SKM-1 treated with dmso at 0.1 percent for 144 hours (cell line): ENCODE measurements around the gene P2RX2.

Experiments
- DNase-seq: peaks from one replicate; lab custom pipeline; 2025; ENCODE audit not compliant: unreplicated experiment; lab: John Stamatoyannopoulos, UW

P2RX2 gene

GRCh38 chr12:132618683-132619043, at the start of gene P2RX2:
Gene P2RX2, plus strand, starts transcription at chr12:132618776. Its CDS starts 41 bp downstream, at chr12:132618817.
- DNase-seq, result no peak

GRCh38 chr12:132568826-132569480, 49.6 kb upstream of the P2RX2 start:
- no peak for DNase-seq

GRCh38 chr12:132569856-132570480, 48.6 kb upstream of the P2RX2 start:
- no peak for DNase-seq

- DNase-seq, result no peak
These were observed 47.9 kb upstream of the P2RX2 start for GRCh38 chr12:132570635-132571034.

GRCh38 chr12:132571051-132571450, 47.5 kb upstream of the P2RX2 start:
- no peak for DNase-seq

GRCh38 chr12:132571598-132571997, 47.0 kb upstream of the P2RX2 start:
- no peak for DNase-seq

GRCh38 chr12:132572106-132572505, 46.5 kb upstream of the P2RX2 start:
- no peak for DNase-seq

GRCh38 chr12:132572801-132573760, 45.5 kb upstream of the P2RX2 start:
- no peak for DNase-seq

GRCh38 chr12:132574271-132574996, 44.1 kb upstream of the P2RX2 start:
- DNase-seq, result no peak

GRCh38 chr12:132575661-132576060, 42.9 kb upstream of the P2RX2 start:
- no peak for DNase-seq

- DNase-seq, result no peak
These were observed 41.9 kb upstream of the P2RX2 start for GRCh38 chr12:132576701-132577100.

GRCh38 chr12:132577191-132577920, 41.2 kb upstream of the P2RX2 start:
- no peak for DNase-seq

GRCh38 chr12:132578118-132578517, 40.5 kb upstream of the P2RX2 start:
- DNase-seq, result no peak

GRCh38 chr12:132578826-132579225, 39.8 kb upstream of the P2RX2 start:
- DNase-seq, result no peak

GRCh38 chr12:132579744-132580143, 38.8 kb upstream of the P2RX2 start:
- DNase-seq, result no peak

GRCh38 chr12:132580701-132581292, 37.8 kb upstream of the P2RX2 start:
- DNase-seq, result no peak

GRCh38 chr12:132581348-132582057, 37.1 kb upstream of the P2RX2 start:
- no peak for DNase-seq

- no peak for DNase-seq
These were observed 36.5 kb upstream of the P2RX2 start for GRCh38 chr12:132582058-132582420.

- no peak for DNase-seq
These were observed 35.8 kb upstream of the P2RX2 start for GRCh38 chr12:132582582-132583410.
